ENCODE measurements around the gene HPX. TPM values are rescaled to one million over a fixed set of nuclear protein-coding genes. Genes with fewer than 3 reads are reported as not detected.
A peak's percentile ranks its signal among the peaks of the same experiment; 100 is the strongest.

Gene HPX
- total RNA-seq, 1 donor from 2014 or later, result 0.40 TPM

GRCh38 chr11:6389905-6390717 is 50.7 kb downstream of the HPX start, which contains the start of gene SMPD1:
TSS of gene SMPD1 (plus strand) at chr11:6390474. CDS start at chr11:6390599, 125 bp downstream.
- intact Hi-C loops (cut with micrococcal nuclease), result loop anchor here (1.0 to 5.0 kb wide), 9 partner anchors 12 to 357 kb away; partner anchors contain the start of genes APBB1, ARFIP2, FHIP1B and ILK
- Mint-ChIP-seq H3K36me3 (ENCODE audit: low read depth) (peaks cover 10% of the 10 kb centered on the region), H3K9me3 (no peaks in the 10 kb centered on the region), H3K27me3 (no peaks in the 10 kb centered on the region), H3K27ac (peak within 1 kb of the TSS; percentile 99), H3K4me1 (peaks cover 36% of the 10 kb centered on the region), H3K4me3 (peak within 1 kb of the TSS; percentile 95)
- ChIA-PET POLR2A (interaction anchor here (0.6 to 4.7 kb wide), 23 partner anchors 10 to 1597 kb away, joined by 3 to 45 read pairs (median 4); partner anchors contain the start of genes APBB1, ARFIP2, EIF3F and FHIP1B), CTCF (interaction anchor here (1.1 to 1.3 kb wide), 6 partner anchors 9 to 91 kb away, joined by 3 to 10 read pairs (median 4); partner anchors contain the start of genes ARFIP2 and TIMM10B)
- ATAC-seq (ENCODE audit: low read depth), result peak; percentile 93
- TF ChIP-seq CTCF (IDR thresholded peaks at IDR 0.05), result no peak
- peak; percentile 86 for DNase-seq

GRCh38 chr11:6388748-6389147 is 52.0 kb downstream of the HPX start:
- CTCF ChIA-PET, result interaction anchor here (0.8 to 1.0 kb wide), 2 partner anchors 10 to 55 kb away, joined by 3 to 8 read pairs; no protein-coding TSS in a partner anchor
- peak overlapping the region; percentile 99 for H3K27ac Mint-ChIP-seq
- H3K4me1 Mint-ChIP-seq, result peaks cover 35% of the 10 kb centered on the region
- DNase-seq, result no peak
- H3K9me3 Mint-ChIP-seq, result no peaks in the 10 kb centered on the region
- intact Hi-C loops (cut with micrococcal nuclease), result no loop called here
- no peak for TF ChIP-seq CTCF (IDR thresholded peaks at IDR 0.05)
- no peak for ATAC-seq (ENCODE audit: low read depth)
- no peak overlapping the region for H3K4me3 Mint-ChIP-seq
- H3K27me3 Mint-ChIP-seq, result no peaks in the 10 kb centered on the region
- H3K36me3 Mint-ChIP-seq (ENCODE audit: low read depth), result peaks cover 9% of the 10 kb centered on the region
- POLR2A ChIA-PET, result interaction anchor here (0.6 to 4.7 kb wide), 4 partner anchors 14 to 93 kb away, joined by 3 to 45 read pairs (median 4); partner anchors contain the start of genes APBB1, ARFIP2 and TIMM10B

- no peaks in the 10 kb centered on the region for H3K27me3 Mint-ChIP-seq
- intact Hi-C loops (cut with micrococcal nuclease), result no loop called here
- CTCF ChIA-PET, result interaction anchor here (0.6 to 1.2 kb wide), 3 partner anchors 9 to 315 kb away, joined by 3 to 11 read pairs (median 4); no protein-coding TSS in a partner anchor
- DNase-seq (no peak), ATAC-seq (ENCODE audit: low read depth) (no peak)
- H3K4me3 Mint-ChIP-seq, result no peak overlapping the region
- TF ChIP-seq CTCF (IDR thresholded peaks at IDR 0.05), result no peak
- no peaks in the 10 kb centered on the region for H3K9me3 Mint-ChIP-seq
- no peak overlapping the region for H3K27ac Mint-ChIP-seq
- POLR2A ChIA-PET, result interaction anchor here (0.7 to 4.7 kb wide), 3 partner anchors 15 to 93 kb away, joined by 3 to 45 read pairs (median 4); partner anchors contain the start of genes APBB1, ARFIP2 and TIMM10B
- H3K4me1 Mint-ChIP-seq, result peaks cover 30% of the 10 kb centered on the region
- peaks cover 4% of the 10 kb centered on the region for H3K36me3 Mint-ChIP-seq (ENCODE audit: low read depth)
Measured at GRCh38 chr11:6387811-6388599, 52.8 kb downstream of the HPX start.

GRCh38 chr11:6385046-6385777 is 55.6 kb downstream of the HPX start:
- POLR2A ChIA-PET, result no interaction called here
- intact Hi-C loops (cut with micrococcal nuclease), result no loop called here
- DNase-seq (no peak), ATAC-seq (ENCODE audit: low read depth) (no peak)
- H3K36me3 Mint-ChIP-seq (ENCODE audit: low read depth), result peaks cover 3% of the 10 kb centered on the region
- H3K27me3 Mint-ChIP-seq, result no peaks in the 10 kb centered on the region
- H3K9me3 Mint-ChIP-seq, result no peaks in the 10 kb centered on the region
- CTCF ChIA-PET, result interaction anchor here (2.0 kb wide), 1 partner anchor 58 kb away, joined by 8 read pairs; no protein-coding TSS in a partner anchor
- H3K27ac Mint-ChIP-seq, result no peak overlapping the region
- no peak for TF ChIP-seq CTCF (IDR thresholded peaks at IDR 0.05)
- H3K4me3 Mint-ChIP-seq, result no peak overlapping the region
- peaks cover 13% of the 10 kb centered on the region for H3K4me1 Mint-ChIP-seq

Other genes starting within 250 kb of the HPX start
- gene OR52W1, start 241.8 kb downstream of the HPX start, total RNA-seq, result not detected in 2 replicates
- gene C11orf42, start 235.4 kb downstream of the HPX start, total RNA-seq, result not detected in 2 replicates
- 27.7 and 32.8 TPM in 2 replicates for gene FHIP1B, start 206.4 kb downstream of the HPX start, total RNA-seq
- 0.20 and 0.22 TPM in 2 replicates for gene CNGA4, start 201.9 kb downstream of the HPX start, total RNA-seq
- not detected in 2 replicates for gene CCKBR, start 181.1 kb downstream of the HPX start, total RNA-seq
- 0.55 TPM in 1 of 2 replicates, not detected in the other for gene CAVIN3, start 120.5 kb downstream of the HPX start, total RNA-seq
- 14.1 and 16.9 TPM in 2 replicates for gene SMPD1, start 50.5 kb downstream of the HPX start, total RNA-seq
- gene APBB1, start 21.9 kb downstream of the HPX start, total RNA-seq, result 20.6 and 22.1 TPM in 2 replicates
- 8.3 and 9.0 TPM in 2 replicates for gene TRIM3, start 33.0 kb upstream of the HPX start, total RNA-seq
- 40.6 and 43.1 TPM in 2 replicates for gene ARFIP2, start 40.3 kb upstream of the HPX start, total RNA-seq
- 48.0 and 60.0 TPM in 2 replicates for gene TIMM10B, start 40.5 kb upstream of the HPX start, total RNA-seq
- gene DNHD1, start 56.3 kb upstream of the HPX start, total RNA-seq, result 26.7 and 42.6 TPM in 2 replicates
- gene RRP8, start 162.6 kb upstream of the HPX start, total RNA-seq, result 29.1 and 30.5 TPM in 2 replicates
- 113 and 128 TPM in 2 replicates for gene ILK, start 162.8 kb upstream of the HPX start, total RNA-seq
- 149 and 154 TPM in 2 replicates for gene TAF10, start 171.2 kb upstream of the HPX start, total RNA-seq
- gene TPP1, start 178.4 kb upstream of the HPX start, total RNA-seq, result 98.2 and 123 TPM in 2 replicates
- gene DCHS1, start 214.8 kb upstream of the HPX start, total RNA-seq, result 0.17 and 0.22 TPM in 2 replicates
- gene MRPL17, start 242.4 kb upstream of the HPX start, total RNA-seq, result 34.1 and 34.2 TPM in 2 replicates